ENCODE measurements around the gene RHOG. TPM values are rescaled to one million over a fixed set of nuclear protein-coding genes. Genes with fewer than 3 reads are reported as not detected.

Gene RHOG
- total RNA-seq, 1 donor from 2014 or later: 5.5 TPM

DNA sequence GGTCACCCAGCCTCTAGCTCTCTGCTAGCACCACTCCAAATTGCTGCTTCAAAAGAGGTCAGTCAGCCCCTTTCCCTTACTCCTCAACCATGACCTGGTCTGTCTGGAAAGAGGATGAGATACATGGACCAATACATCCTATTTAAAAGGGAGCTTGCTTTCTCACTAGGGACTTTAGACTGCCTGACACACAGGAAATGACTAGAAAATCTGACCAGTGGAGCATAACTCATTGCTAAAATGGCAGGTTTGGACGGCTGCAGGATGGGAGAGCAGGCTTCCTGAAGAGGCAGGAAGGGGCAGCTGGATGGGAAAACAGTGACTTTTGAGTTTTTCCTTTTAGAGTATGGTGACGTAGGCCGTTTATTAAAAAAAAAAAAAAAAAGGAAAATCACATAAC lies 40.0 kb upstream of the RHOG start:
- FAIRE-seq (no peak), DNase-seq (ENCODE audit: low read depth) (peak; percentile 75)
- no peaks in the 10 kb centered on the region for H3K27me3 ChIP-seq (ENCODE audit: control insufficient read depth, insufficient read depth, low read length)
- TF ChIP-seq, protein P1, sequence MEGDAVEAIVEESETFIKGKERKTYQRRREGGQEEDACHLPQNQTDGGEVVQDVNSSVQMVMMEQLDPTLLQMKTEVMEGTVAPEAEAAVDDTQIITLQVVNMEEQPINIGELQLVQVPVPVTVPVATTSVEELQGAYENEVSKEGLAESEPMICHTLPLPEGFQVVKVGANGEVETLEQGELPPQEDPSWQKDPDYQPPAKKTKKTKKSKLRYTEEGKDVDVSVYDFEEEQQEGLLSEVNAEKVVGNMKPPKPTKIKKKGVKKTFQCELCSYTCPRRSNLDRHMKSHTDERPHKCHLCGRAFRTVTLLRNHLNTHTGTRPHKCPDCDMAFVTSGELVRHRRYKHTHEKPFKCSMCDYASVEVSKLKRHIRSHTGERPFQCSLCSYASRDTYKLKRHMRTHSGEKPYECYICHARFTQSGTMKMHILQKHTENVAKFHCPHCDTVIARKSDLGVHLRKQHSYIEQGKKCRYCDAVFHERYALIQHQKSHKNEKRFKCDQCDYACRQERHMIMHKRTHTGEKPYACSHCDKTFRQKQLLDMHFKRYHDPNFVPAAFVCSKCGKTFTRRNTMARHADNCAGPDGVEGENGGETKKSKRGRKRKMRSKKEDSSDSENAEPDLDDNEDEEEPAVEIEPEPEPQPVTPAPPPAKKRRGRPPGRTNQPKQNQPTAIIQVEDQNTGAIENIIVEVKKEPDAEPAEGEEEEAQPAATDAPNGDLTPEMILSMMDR (IDR thresholded peaks at IDR 0.05; ENCODE audit: insufficient read depth, low read length, severe bottlenecking): no peak
- no peak overlapping the region for H3K4me3 ChIP-seq (ENCODE audit: low read depth, low read length)
- no peaks in the 10 kb centered on the region for H3K36me3 ChIP-seq (ENCODE audit: control insufficient read depth, insufficient read depth, low read length)

DNA sequence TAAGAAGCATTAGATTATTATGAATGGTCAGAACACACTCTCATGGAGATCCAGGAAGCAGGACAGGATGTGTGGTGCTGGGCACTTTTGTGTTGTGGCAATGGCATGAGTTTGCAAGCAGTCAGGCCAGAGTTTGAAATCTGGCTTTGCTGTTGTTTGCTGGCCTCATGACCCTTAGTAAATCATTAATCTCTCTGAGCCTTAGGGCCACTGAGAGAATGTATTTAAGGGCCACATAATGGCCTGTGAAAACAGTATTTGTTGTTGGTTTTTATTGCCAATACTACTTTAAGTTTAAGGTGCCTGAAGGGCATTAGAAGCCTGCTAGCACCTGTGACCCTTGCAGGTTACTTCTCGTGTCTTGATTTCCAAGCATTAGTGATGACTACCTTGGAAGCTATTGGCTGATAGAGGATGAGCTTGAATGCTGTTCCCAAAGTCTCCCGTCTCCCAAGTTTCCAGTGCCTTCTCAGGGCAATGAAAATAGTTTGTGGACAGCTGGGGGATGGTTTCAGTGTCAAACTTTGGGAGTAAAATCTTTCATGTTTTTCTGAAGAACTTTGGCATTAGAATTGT lies 39.3 kb upstream of the RHOG start:
- Histone ChIP-seq H3K4me3 (ENCODE audit: low read depth, low read length) (no peak overlapping the region), H3K27me3 (ENCODE audit: control insufficient read depth, insufficient read depth, low read length) (no peaks in the 10 kb centered on the region), H3K36me3 (ENCODE audit: control insufficient read depth, insufficient read depth, low read length) (no peaks in the 10 kb centered on the region)
- TF ChIP-seq, protein P1 (IDR thresholded peaks at IDR 0.05; ENCODE audit: insufficient read depth, low read length, severe bottlenecking): no peak
- no peak for FAIRE-seq
- DNase-seq (ENCODE audit: low read depth): no peak

DNA sequence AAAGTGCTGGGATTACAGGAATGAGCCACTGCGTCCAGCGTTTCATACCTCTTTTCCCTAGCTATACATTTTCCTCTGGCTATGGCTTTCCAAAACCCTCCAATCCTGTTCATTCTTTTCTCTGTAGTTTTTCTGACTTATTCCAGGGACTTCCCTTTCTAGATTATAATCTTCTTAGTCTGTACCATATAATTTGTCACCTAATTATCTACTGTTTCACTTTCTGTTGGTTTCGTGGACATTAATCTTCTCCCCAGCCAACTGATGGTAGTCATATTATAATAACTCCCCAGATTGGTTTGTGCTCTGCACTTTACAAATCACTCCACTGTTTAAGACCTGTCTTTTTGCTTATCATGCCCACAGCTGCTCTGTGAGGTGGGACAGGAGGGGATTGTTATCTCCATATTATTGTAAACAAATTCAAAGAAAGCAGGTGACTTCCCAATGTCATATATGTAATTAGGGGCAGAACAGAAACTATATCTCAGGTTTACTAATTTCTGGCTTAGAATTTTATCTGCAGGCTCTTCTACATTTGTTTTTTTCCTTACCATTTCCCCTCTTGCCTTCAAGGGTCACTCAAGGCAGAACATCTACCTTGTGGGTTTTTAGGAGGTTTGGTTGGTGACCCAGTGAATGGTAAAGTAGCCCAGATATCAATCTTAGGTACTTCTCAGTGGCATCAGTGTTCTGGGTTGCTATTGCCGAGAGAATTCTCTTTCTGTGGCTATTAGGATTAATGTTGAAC lies 38.6 kb upstream of the RHOG start:
- DNase-seq (ENCODE audit: low read depth) (no peak), FAIRE-seq (no peak)
- TF ChIP-seq, protein P1 (IDR thresholded peaks at IDR 0.05; ENCODE audit: insufficient read depth, low read length, severe bottlenecking): no peak
- no peaks in the 10 kb centered on the region for H3K36me3 ChIP-seq (ENCODE audit: control insufficient read depth, insufficient read depth, low read length)
- no peak overlapping the region for H3K4me3 ChIP-seq (ENCODE audit: low read depth, low read length)
- H3K27me3 ChIP-seq (ENCODE audit: control insufficient read depth, insufficient read depth, low read length): no peaks in the 10 kb centered on the region

DNA sequence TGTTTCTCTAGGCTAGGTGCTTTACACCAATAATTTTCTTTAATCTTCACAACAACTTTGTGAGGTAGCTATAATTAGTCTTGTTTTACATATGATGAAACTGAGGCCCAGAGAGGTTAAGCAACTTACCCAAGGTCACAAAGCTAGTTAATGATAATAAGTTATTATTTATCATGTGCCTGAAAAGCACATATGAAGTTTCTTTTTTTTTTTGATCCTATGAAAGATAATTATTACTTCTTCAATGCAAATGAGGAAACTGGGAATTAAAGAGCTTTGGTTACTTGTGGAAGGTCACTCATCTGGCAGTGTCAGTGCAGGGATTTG lies 37.5 kb upstream of the RHOG start:
- no peak overlapping the region for H3K4me3 ChIP-seq (ENCODE audit: low read depth, low read length)
- no peak for DNase-seq (ENCODE audit: low read depth)
- FAIRE-seq: no peak
- no peaks in the 10 kb centered on the region for H3K27me3 ChIP-seq (ENCODE audit: control insufficient read depth, insufficient read depth, low read length)
- H3K36me3 ChIP-seq (ENCODE audit: control insufficient read depth, insufficient read depth, low read length): no peaks in the 10 kb centered on the region
- TF ChIP-seq, protein P1 (IDR thresholded peaks at IDR 0.05; ENCODE audit: insufficient read depth, low read length, severe bottlenecking): no peak

DNA sequence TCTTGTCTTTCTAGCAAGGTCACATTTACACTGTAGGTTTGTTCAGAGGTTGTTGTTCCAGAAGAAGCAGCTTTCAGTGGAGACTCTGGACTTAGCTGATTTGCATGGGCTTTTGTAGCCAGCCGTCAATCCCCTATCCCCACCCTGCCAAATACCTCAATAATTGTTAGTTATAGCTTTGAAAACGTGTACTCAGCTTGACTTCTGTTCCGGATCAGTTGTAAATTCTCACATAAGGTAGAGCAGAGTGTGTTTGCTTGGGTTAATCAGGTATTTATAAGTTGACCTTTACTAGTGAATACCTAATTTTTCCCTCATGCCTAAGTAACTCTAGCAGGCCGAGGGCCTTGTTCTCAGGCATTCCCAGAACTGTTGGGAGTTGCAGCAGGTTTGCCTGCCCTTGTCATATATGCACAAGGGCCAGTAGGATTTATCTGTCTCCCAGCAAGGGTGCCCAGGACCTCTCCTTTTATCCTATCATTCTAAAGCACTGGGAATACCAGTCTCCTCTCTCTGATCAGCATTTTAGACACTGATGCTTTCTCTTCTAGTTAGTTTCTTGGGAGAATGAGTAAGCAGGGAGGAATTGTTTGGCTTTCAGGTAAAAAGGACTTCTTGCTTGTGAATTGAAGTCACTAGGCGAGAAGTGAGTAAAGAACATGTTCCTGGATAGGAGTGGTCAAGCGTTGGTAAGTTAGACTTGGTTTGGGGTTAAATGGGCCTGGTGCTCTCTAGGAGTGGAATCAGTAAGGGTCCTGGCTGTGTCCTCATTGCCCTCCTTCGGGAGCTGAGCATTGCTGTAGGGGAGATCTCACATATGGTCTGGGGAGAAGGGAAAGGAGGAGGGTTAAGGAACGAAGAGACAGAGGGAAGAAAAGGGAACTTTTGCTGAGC lies 36.9 kb upstream of the RHOG start:
- Histone ChIP-seq H3K36me3 (ENCODE audit: control insufficient read depth, insufficient read depth, low read length) (no peaks in the 10 kb centered on the region), H3K4me3 (ENCODE audit: low read depth, low read length) (no peak overlapping the region), H3K27me3 (ENCODE audit: control insufficient read depth, insufficient read depth, low read length) (no peaks in the 10 kb centered on the region)
- DNase-seq (ENCODE audit: low read depth) (peak; percentile 66), FAIRE-seq (no peak)
- TF ChIP-seq, protein P1 (IDR thresholded peaks at IDR 0.05; ENCODE audit: insufficient read depth, low read length, severe bottlenecking): no peak

Measured in bronchial epithelial cell (primary cell).